ENCODE results near the gene SLC7A6. TPM values are rescaled to one million over a fixed set of nuclear protein-coding genes. Genes with fewer than 3 reads are reported as not detected.

SLC7A6 gene
- polyA plus RNA-seq, 1 donor = 8.3 TPM

GRCh38 chr16:68310774-68311511 is 46.6 kb downstream of the SLC7A6 start, which contains the start of the genes PRMT7 and SLC7A6OS:
Gene PRMT7 (plus strand): TSS chr16:68311019. CDS start chr16:68315980, 4,961 bp downstream.
Gene SLC7A6OS (minus strand): TSS chr16:68310946. CDS start chr16:68310926, 20 bp downstream.
- peak; percentile 93 for DNase-seq

- no peak for DNase-seq
Observed at GRCh38 chr16:68313116-68313515, 48.8 kb downstream of the SLC7A6 start.

GRCh38 chr16:68319185-68319908 is 55.0 kb downstream of the SLC7A6 start:
- no peak for DNase-seq

- DNase-seq = no peak
Observed at GRCh38 chr16:68324336-68324735, 60.0 kb downstream of the SLC7A6 start.

- no peak for DNase-seq
Observed at GRCh38 chr16:68324780-68325357, 60.5 kb downstream of the SLC7A6 start.

GRCh38 chr16:68328151-68328859 is 64.0 kb downstream of the SLC7A6 start:
- DNase-seq = peak; percentile 67

- DNase-seq = no peak
Observed at GRCh38 chr16:68328860-68329390, 64.6 kb downstream of the SLC7A6 start.

GRCh38 chr16:68331879-68332410 is 67.6 kb downstream of the SLC7A6 start:
- no peak for DNase-seq

- DNase-seq = peak; percentile 38
Observed at GRCh38 chr16:68332411-68333121, 68.2 kb downstream of the SLC7A6 start.

- DNase-seq = no peak
Observed at GRCh38 chr16:68335175-68335574, 70.8 kb downstream of the SLC7A6 start.

- DNase-seq = no peak
Observed at GRCh38 chr16:68338326-68339119, 74.2 kb downstream of the SLC7A6 start.

GRCh38 chr16:68339214-68339613 is 74.9 kb downstream of the SLC7A6 start:
- no peak for DNase-seq

GRCh38 chr16:68342620-68343019 is 78.3 kb downstream of the SLC7A6 start:
- DNase-seq = no peak

GRCh38 chr16:68343137-68343536 is 78.8 kb downstream of the SLC7A6 start:
- no peak for DNase-seq

- DNase-seq = no peak
Observed at GRCh38 chr16:68344252-68344651, 79.9 kb downstream of the SLC7A6 start.

GRCh38 chr16:68345351-68345810 is 81.1 kb downstream of the SLC7A6 start:
- DNase-seq = no peak

GRCh38 chr16:68345958-68346635 is 81.8 kb downstream of the SLC7A6 start:
- no peak for DNase-seq

GRCh38 chr16:68346892-68347480 is 82.7 kb downstream of the SLC7A6 start:
- no peak for DNase-seq

GRCh38 chr16:68347605-68348004 is 83.3 kb downstream of the SLC7A6 start:
- no peak for DNase-seq
